ENCODE measurements around the gene TUBA3E.
"Not testable (repeated sequence)": the region's sequence is repeated elsewhere in the genome, so short reads cannot be mapped to it uniquely, and the experiment has no call there.

Gene TUBA3E

DNA sequence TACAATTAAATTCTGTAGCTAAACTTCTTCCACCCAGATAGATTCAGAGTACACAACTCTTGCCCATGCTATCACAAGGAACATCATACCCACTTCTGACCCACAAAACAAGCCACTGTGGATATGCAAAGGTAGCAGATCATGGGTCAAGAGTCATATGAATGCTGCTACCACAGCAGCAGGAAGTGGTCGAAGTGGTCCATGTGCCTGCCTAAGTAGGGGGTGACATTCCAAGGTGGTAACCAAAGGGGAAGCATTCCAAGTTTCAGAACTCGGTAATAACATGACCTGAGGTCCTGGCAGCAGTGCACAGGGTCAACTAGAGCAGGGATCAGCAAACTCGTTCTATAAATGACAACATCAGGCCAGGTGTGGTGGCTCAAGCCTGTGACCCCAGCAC is 5.8 kb downstream of the TUBA3E start:
- in situ Hi-C loops (cut with MboI; ENCODE audit: low sequenced_read_pairs), result not testable (repeated sequence)

GRCh38 chr2:130191319-130191718 is 6.9 kb downstream of the TUBA3E start:
- in situ Hi-C loops (cut with MboI; ENCODE audit: low sequenced_read_pairs), result not testable (repeated sequence)

- in situ Hi-C loops (cut with MboI; ENCODE audit: low sequenced_read_pairs), result no loop called here
Observed at GRCh38 chr2:130190237-130190636, 8.0 kb downstream of the TUBA3E start.

GRCh38 chr2:130188958-130189357 is 9.3 kb downstream of the TUBA3E start:
- in situ Hi-C loops (cut with MboI; ENCODE audit: low sequenced_read_pairs), result not testable (repeated sequence)

GRCh38 chr2:130187859-130188792 is 10.1 kb downstream of the TUBA3E start:
- in situ Hi-C loops (cut with MboI; ENCODE audit: low sequenced_read_pairs), result not testable (repeated sequence)

- in situ Hi-C loops (cut with MboI; ENCODE audit: low sequenced_read_pairs), result no loop called here
Observed at GRCh38 chr2:130187268-130187667, 11.0 kb downstream of the TUBA3E start.

GRCh38 chr2:130186391-130186790 is 11.8 kb downstream of the TUBA3E start:
- in situ Hi-C loops (cut with MboI; ENCODE audit: low sequenced_read_pairs), result no loop called here

- in situ Hi-C loops (cut with MboI; ENCODE audit: low sequenced_read_pairs), result no loop called here
Observed at GRCh38 chr2:130185896-130186295, 12.3 kb downstream of the TUBA3E start.

- in situ Hi-C loops (cut with MboI; ENCODE audit: low sequenced_read_pairs), result no loop called here
Observed at GRCh38 chr2:130185436-130185835, 12.8 kb downstream of the TUBA3E start.

DNA sequence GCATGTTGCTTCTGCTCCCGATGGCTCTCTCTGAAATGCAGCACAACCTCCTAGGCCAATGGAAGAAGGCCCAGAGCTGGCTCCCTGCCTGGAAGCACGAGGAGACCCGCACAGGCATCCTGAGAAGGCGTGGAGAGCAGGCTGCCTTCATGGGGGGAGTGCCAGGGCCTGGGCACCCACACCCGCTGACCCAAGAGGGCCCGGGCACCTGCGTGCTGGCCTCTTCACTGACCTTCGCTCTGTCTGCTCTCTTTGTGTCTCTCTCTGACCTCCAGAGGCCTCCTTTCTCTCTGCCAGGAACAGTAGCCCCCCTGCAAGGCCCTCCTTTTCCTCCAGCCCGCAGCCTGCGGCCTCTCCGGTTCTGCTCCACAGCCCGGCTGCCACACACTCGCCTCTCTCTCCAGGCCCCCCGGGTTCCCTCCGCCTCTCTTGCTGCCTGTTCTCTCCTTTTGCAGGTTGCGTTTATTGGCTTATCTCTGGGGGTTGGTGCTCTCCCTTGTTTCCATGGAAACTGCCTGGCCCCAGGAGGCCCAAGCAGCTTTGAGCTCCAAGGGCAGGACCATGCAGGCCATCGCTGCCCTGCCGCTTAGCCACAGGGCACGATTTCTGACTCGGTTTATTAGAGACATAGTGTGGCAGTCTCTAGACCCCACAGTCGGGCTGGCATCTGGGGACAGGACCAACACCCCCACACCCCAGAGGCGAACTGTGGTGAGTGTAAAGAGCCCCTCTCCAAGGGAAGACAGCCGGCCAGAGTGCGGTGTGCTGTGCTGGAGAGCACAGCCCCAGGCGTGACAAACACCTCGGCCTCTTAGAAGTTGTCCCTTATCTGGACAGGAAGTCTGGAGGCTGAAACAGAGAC is 14.5 kb downstream of the TUBA3E start:
- in situ Hi-C loops (cut with MboI; ENCODE audit: low sequenced_read_pairs), result no loop called here

GRCh38 chr2:130182826-130183511 is 15.3 kb downstream of the TUBA3E start:
- in situ Hi-C loops (cut with MboI; ENCODE audit: low sequenced_read_pairs), result not testable (repeated sequence)

DNA sequence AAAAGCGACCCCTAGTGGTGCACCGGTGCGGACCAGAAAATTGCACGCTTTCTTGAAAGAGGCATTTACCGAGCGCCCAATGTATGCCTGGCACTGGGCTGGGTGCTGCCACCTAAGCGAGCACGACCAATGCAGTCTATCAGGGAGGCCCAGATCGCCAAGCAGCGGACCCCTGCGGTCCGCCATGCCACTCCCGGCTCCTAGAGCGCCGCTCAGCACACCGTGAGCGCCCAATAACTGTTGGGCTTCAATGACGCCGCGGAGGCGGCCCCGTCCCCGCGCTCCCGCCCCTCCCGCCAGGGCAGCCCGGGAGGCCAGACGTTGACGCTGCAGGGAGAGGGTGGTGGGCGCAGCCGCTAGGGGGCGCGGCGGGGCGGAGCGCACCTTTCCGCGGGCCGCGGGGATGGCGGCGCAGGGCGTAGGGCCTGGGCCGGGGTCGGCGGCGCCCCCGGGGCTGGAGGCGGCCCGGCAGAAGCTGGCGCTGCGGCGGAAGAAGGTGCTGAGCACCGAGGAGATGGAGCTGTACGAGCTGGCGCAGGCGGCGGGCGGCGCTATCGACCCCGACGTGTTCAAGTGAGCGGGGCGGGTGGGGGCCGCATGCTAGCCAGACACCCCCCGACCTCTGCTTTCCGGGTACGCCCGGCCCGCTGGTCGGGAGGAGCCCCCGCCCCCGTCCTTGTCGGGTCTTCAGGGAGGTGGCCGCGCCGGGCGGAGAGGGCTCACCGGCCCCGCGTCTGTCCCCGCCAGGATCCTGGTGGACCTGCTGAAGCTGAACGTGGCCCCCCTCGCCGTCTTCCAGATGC is 16.2 kb downstream of the TUBA3E start, which contains the start of gene MZT2B:
TSS of gene MZT2B (plus strand) at position 383 of the 803 bp plus-strand sequence. CDS start at position 404, 21 bp downstream.
- in situ Hi-C loops (cut with MboI; ENCODE audit: low sequenced_read_pairs), result not testable (repeated sequence)

DNA sequence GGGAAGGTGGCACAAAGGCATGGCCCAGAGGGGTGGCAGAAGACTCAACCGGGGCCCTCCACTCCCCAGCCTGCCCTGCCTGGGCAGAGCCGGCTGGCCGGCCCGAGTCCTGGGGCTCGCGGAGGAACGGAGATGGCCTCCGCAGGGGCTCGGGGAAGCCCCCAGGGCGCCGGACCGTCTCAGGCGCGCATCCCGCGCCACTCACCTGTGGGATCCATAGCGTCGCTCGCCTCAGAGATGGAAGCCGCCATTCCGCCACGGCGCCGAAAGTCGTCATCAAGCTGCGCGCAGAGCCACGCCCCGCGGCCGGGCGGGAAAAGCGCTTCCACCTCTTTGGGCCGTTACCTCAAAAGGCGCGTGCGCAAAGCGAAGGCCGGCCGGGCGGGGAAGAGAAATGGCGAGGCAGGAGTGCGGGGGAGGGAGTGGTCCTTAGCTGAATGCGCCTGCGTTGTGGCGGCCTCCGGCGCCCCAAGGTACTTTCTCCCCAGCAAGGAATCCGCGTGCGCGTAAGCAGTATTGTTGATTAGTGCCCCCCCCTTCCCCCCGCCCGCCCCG is 16.8 kb downstream of the TUBA3E start, which contains the start of gene SMPD4:
TSS of gene SMPD4 (minus strand) at position 278 of the 555 bp plus-strand sequence. CDS start 5,010 bp downstream, outside the sequence.
- in situ Hi-C loops (cut with MboI; ENCODE audit: low sequenced_read_pairs), result no loop called here

DNA sequence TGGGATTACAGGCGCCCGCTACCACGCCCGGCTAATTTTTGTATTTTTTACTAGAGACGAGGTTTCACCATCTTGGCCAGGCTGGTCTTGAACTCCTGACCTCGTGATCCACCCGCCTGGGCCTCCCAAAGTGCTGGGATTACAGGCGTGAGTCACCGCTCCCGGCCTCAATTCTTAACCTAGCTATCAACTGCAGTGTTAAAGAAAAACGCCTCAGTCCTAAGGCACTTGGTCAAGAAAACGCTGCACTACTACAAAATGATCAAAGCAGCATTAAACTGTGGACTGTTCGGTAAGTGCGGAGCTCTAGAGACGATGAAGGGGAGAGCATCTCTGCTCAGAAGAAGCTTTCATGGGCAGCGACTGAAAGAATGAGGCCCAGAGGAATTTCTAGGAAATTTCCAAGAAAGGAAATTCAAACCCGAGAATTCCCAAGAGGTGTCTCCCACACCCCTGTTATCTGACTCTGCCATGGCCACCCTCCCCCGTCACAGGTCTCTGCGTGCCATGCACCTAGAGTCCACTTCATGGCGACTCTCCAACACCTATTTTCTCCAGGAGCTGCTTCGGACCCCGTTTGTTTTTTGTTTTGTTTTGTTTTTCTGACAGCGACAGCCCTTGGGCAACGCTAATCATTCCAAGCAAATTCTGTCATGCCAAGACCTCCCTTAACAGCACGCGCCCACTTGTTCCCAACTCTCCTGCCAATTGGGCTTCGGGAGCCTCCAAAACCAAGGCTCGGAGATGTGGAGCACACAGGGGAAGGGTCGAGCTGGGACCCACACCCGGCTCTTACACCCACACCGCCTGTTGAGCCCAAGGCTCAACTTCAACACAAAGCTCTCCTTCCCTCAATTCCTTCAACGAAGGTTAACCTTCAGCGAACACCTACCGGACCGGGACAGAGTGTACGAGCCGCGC is 17.6 kb downstream of the TUBA3E start:
- in situ Hi-C loops (cut with MboI; ENCODE audit: low sequenced_read_pairs), result not testable (repeated sequence)

- in situ Hi-C loops (cut with MboI; ENCODE audit: low sequenced_read_pairs), result not testable (repeated sequence)
Observed at GRCh38 chr2:130174866-130175265, 23.4 kb downstream of the TUBA3E start.

DNA sequence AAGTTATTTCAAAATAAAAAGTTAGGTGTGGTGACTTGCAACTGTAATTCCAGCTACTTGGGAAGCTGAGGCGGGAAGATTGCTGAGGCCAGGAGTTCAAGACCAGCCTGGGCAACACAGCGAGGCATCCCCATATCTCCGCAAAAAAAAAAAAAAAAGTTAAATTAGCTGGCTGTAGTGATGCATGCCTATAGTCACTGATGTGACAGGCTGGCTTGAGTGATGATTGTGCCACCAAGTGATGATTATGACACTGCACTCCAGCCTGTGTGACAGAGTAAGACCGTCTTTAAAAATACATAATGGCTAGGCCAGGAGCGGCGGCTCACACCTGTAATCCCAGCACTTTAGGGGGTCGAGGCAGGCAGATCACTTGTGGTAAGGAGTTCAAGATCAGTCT is 28.3 kb downstream of the TUBA3E start:
- in situ Hi-C loops (cut with MboI; ENCODE audit: low sequenced_read_pairs), result no loop called here

DNA sequence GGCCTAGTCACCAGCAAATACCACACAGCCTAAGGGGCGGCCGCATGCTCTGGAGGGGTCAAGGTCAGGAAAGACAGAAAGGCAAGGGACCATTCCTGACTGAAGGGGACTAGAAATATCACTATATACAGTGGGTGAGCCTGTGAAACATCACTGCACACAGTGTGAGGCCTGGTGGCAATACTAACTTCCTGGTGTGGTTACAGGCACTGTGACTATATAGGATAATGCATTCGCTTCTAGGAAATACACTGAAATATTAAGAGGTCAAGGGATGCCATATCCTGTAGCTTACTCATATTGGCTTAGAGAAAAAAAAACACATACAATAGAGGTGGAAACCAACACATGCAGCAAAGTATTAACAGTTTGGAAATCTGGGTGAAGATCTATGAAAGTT is 29.1 kb downstream of the TUBA3E start:
- in situ Hi-C loops (cut with MboI; ENCODE audit: low sequenced_read_pairs), result not testable (repeated sequence)

- in situ Hi-C loops (cut with MboI; ENCODE audit: low sequenced_read_pairs), result not testable (repeated sequence)
Observed at GRCh38 chr2:130166611-130167010, 31.6 kb downstream of the TUBA3E start.
